ENCODE measurements around the gene HELB. TPM values are rescaled to one million over a fixed set of nuclear protein-coding genes. Genes with fewer than 3 reads are reported as not detected.

HELB gene
- total and polyA plus RNA-seq, 10 of the 15 experiments (the other 5 are each of a cell fraction or from before 2014, with no cell fraction given) = 0.58 to 10.0 (median 4.4) TPM

DNA sequence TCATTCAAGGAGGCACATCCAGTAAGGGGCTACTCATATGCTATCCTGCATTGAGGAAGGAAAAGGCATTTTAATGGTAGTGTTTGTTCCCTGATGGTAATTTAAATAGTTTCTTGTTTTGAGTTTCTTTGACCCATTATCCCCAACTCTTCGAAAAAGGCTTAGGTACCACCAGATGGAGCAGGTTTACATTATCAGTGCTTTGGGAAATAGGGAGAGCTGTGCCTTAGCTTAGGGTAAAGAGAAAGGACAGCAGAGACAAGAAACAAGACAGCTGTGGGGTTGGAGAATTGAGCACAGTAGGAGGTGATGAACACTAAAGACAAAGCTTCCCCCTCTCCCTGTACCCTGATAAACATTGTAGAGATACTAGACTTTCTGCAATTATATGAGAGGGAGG is 29.1 kb upstream of the HELB start (continued):
- TF ChIP-seq, protein P1, sequence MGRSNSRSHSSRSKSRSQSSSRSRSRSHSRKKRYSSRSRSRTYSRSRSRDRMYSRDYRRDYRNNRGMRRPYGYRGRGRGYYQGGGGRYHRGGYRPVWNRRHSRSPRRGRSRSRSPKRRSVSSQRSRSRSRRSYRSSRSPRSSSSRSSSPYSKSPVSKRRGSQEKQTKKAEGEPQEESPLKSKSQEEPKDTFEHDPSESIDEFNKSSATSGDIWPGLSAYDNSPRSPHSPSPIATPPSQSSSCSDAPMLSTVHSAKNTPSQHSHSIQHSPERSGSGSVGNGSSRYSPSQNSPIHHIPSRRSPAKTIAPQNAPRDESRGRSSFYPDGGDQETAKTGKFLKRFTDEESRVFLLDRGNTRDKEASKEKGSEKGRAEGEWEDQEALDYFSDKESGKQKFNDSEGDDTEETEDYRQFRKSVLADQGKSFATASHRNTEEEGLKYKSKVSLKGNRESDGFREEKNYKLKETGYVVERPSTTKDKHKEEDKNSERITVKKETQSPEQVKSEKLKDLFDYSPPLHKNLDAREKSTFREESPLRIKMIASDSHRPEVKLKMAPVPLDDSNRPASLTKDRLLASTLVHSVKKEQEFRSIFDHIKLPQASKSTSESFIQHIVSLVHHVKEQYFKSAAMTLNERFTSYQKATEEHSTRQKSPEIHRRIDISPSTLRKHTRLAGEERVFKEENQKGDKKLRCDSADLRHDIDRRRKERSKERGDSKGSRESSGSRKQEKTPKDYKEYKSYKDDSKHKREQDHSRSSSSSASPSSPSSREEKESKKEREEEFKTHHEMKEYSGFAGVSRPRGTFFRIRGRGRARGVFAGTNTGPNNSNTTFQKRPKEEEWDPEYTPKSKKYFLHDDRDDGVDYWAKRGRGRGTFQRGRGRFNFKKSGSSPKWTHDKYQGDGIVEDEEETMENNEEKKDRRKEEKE (IDR thresholded peaks at IDR 0.05) = no peak
- TF ChIP-seq CHD1 (IDR thresholded peaks at IDR 0.05; ENCODE audit: low read depth, low read length) = no peak

DNA sequence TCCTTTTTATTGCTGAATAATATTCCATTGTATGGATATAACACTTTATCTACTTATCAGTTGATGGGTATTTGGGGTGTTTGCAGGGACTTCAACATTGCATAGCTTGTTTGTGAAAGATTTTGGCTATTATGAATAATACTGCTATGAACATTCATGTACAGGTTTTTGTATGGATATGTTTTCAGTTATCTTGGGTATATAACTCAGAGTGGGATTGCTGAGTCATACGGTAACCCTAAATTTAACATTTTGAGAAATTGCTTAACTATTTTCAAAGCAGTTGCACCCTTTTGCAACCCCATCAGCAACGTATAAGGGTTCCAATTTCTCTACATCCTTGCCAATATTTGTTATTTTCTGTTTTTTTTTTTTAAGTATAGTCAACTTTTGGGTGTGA is 27.3 kb upstream of the HELB start:
- Histone ChIP-seq H3K4me1 (ENCODE audit: control insufficient read depth, insufficient read depth, low read length) (no peaks in the 10 kb centered on the region), H3K27ac (ENCODE audit: control insufficient read depth, insufficient read depth) (no peak overlapping the region), H3K27me3 (replicated peaks in 1 of 2; ENCODE audit: control insufficient read depth in 2 of 2, insufficient read depth in 2 of 2, low read length in 1 of 2) (no peaks in the 10 kb centered on the region), H3K4me2 (ENCODE audit: control insufficient read depth, insufficient read depth) (no peak overlapping the region), H4K20me1 (ENCODE audit: control insufficient read depth, insufficient read depth) (no peaks in the 10 kb centered on the region), H3K4me3 (no peak overlapping the region), H3K9me3 (replicated peaks; ENCODE audit: control insufficient read depth, insufficient read depth, low read length) (no peaks in the 10 kb centered on the region), H3K79me2 (ENCODE audit: control insufficient read depth, insufficient read depth, low read length) (no peaks in the 10 kb centered on the region), H3K36me3 (ENCODE audit: control insufficient read depth in 2 of 2, insufficient read depth in 2 of 2, low read length in 1 of 2) (no peaks in the 10 kb centered on the region), H3K9ac (ENCODE audit: control insufficient read depth, insufficient read depth, low read length) (no peak overlapping the region), H2AFZ (ENCODE audit: control insufficient read depth, low read depth, low read length) (no peak overlapping the region)
- intact Hi-C loops (cut with micrococcal nuclease; ENCODE audit: unreplicated experiment) = no loop called here
- ChIA-PET CTCF (no interaction called here), RAD21 (ENCODE audit: unreplicated experiment) (interaction anchor here (1.4 kb wide), 1 partner anchor 27 kb away, joined by 3 read pairs; the partner anchor contains the start of gene HELB), POLR2A (no interaction called here), SMC1A (ENCODE audit: uncharacterized antibody, unreplicated experiment) (interaction anchor here (1.4 kb wide), 1 partner anchor 28 kb away, joined by 3 read pairs; no protein-coding TSS in a partner anchor)
- FAIRE-seq = no peak
- BruUV-seq (replicated peaks) = no TSS peak
- ATAC-seq = 0 out of 3 replicates have a peak, but pooled peaks have one; percentile 17
- no peak for DNase-seq (ENCODE audit: low read depth, low spot score)
- in situ Hi-C loops (cut with MboI) = no loop called here
- TF ChIP-seq NFIC (IDR thresholded peaks at IDR 0.05; ENCODE audit: low read depth, low read length) (peak; percentile 52; the same call in 1 of the 2 replicates), TCF7 (IDR thresholded peaks at IDR 0.05; ENCODE audit: borderline replicate concordance) (0 out of 2 replicates have a peak, but pooled peaks have one; percentile 25), ZZZ3 (IDR thresholded peaks at IDR 0.05; ENCODE audit: control insufficient read depth, insufficient read length, low read depth) (no peak), STAT1 (conservative IDR thresholded peaks at IDR 0.05) (no peak), RUNX3 (IDR thresholded peaks at IDR 0.05; ENCODE audit: low read length) (peak; percentile 39; the same call in 1 of the 2 replicates), MTA2 (IDR thresholded peaks at IDR 0.05; ENCODE audit: low read depth) (no peak), JUNB (IDR thresholded peaks at IDR 0.05) (peak; percentile 80), NBN (IDR thresholded peaks at IDR 0.05) (no peak), MEF2A (IDR thresholded peaks at IDR 0.05; ENCODE audit: insufficient read depth, low read depth, low read length) (peak; percentile 41; the same call in 1 of the 2 replicates)
- 50% methylated on average over 2 of the region's 2 CpGs for WGBS (ENCODE audit: insufficient coverage, insufficient replicate concordance, low lambda C conversion rate, missing lambda C conversion rate)
